Duodenal mucosa (tissue), 2 donors: ENCODE data around the gene NOVA1.

Experiments
- H3K27ac ChIP-seq: one replicate; pipeline ENCODE4 v1.7.0; 2013; ENCODE audit warnings: low read depth, low read length
- H3K27me3 ChIP-seq, 2 donors: one replicate each; pipeline ENCODE4 v1.7.0; 2013; ENCODE audit warnings: low read length in 2 of 2, control low read depth in 1 of 2; ENCODE audit not compliant: insufficient read depth in 2 of 2, control insufficient read depth in 1 of 2
- H3K36me3 ChIP-seq, 2 donors: one replicate each; pipeline ENCODE4 v1.7.0; 2013; ENCODE audit warnings: low read length in 2 of 2, control low read depth in 1 of 2; ENCODE audit not compliant: insufficient read depth in 2 of 2, control insufficient read depth in 1 of 2
- H3K4me1 ChIP-seq, 2 donors: one replicate each; pipeline ENCODE4 v1.7.0; 2013; ENCODE audit warnings: low read length in 2 of 2, control low read depth in 1 of 2; ENCODE audit not compliant: insufficient read depth in 2 of 2, control insufficient read depth in 1 of 2
- H3K4me3 ChIP-seq, 2 donors: one replicate each; pipeline ENCODE4 v1.7.0; 2013; ENCODE audit warnings: low read length in 2 of 2, low read depth in 1 of 2
- H3K9ac ChIP-seq, 2 donors: one replicate each; pipeline ENCODE4 v1.7.0; 2013; ENCODE audit warnings: low read length in 2 of 2, low read depth in 1 of 2
- H3K9me3 ChIP-seq, 2 donors: one replicate each; pipeline ENCODE4 v1.7.0; 2013; ENCODE audit warnings: low read length in 2 of 2, control low read depth in 1 of 2; ENCODE audit not compliant: control insufficient read depth in 1 of 2

Gene NOVA1

DNA sequence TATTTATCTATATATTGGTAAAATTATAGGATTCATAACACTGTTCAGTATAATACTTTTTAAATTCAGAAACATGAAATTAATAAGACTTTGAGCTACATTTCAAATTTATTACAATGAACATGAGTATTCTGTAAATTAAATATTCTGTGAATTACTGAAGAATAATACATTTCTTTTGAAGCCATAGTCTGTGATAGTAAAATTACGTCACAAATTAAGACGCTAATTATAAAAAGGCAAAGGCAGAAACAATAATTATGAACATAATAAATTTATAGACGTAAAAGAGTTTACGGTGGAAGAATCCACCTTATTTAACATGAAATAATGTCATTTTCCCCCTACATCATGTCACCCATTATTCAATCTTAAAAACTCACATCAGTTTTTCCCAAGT is 118.9 kb downstream of the NOVA1 start:
- Histone ChIP-seq H3K36me3 (no peaks in the 10 kb centered on the region), H3K27me3 (no peaks in the 10 kb centered on the region), H3K4me1 (no peaks in the 10 kb centered on the region), H3K27ac (no peak overlapping the region), H3K4me3 (no peak overlapping the region), H3K9ac (no peak overlapping the region), H3K9me3 (no peaks in the 10 kb centered on the region)

DNA sequence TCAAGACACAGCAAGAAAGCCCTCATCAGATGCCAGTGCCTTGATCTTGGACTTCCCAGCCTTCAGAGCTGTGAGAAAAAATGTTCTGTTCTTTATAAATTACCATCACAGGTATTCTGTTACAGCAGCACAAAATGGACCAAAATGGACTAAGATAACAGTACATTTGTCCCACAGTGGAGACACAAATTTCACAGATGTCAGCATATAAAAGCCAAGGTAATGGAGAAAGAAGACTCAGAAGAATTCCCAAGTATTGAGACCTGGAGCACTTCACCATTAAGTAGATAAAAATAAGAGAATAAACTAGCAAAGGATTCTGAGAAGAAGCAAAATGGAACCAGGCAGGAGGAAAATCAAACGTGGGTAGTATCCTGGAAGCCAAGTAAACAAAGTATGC is 131.0 kb downstream of the NOVA1 start:
- no peaks in the 10 kb centered on the region for H3K36me3 ChIP-seq
- no peak overlapping the region for H3K9ac ChIP-seq
- no peaks in the 10 kb centered on the region for H3K27me3 ChIP-seq
- no peaks in the 10 kb centered on the region for H3K9me3 ChIP-seq
- no peak overlapping the region for H3K4me3 ChIP-seq
- no peaks in the 10 kb centered on the region for H3K4me1 ChIP-seq
- no peak overlapping the region for H3K27ac ChIP-seq

DNA sequence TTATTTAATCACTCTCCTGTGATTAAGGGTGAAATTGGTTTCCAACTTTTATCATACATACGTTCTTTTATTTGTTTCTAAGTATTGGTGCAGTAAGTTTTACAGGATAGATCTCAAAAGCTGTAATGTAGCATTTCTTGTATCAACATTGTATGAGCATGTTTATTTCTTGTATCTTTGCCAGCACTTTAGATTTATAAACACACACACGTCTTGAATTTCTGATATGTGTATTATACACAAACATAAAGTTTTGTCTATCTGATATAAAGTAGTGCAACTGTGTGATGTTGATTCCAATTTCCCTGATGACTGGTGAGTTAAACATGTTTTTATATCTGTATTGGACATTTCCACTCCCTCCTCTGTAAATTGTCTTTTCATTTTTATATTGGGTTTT is 134.7 kb downstream of the NOVA1 start:
- Histone ChIP-seq H3K9me3 (no peaks in the 10 kb centered on the region), H3K27me3 (no peaks in the 10 kb centered on the region), H3K4me3 (no peak overlapping the region), H3K36me3 (no peaks in the 10 kb centered on the region), H3K9ac (no peak overlapping the region), H3K4me1 (no peaks in the 10 kb centered on the region), H3K27ac (no peak overlapping the region)

DNA sequence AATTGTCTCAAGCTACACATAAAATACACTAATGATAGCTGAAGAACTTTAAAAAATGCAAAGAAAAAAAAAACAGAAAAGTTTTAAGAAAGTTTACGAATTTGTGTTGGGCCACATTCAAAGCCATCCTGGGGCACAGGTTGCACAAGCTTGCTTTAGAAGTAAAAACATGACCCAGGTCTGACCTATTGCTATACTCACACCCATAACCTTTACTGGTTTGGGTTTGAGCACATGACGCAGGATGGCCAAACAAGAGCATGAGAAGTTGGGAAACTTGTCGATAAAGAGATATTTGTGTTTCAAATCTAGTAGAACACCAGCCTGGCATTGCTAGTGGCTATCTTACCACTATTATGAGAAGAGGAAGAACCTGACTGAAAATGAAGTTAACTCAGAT is 143.7 kb downstream of the NOVA1 start:
- Histone ChIP-seq H3K4me1 (no peaks in the 10 kb centered on the region), H3K27me3 (no peaks in the 10 kb centered on the region), H3K9ac (no peak overlapping the region), H3K9me3 (no peaks in the 10 kb centered on the region), H3K4me3 (no peak overlapping the region), H3K27ac (no peak overlapping the region), H3K36me3 (no peaks in the 10 kb centered on the region)

DNA sequence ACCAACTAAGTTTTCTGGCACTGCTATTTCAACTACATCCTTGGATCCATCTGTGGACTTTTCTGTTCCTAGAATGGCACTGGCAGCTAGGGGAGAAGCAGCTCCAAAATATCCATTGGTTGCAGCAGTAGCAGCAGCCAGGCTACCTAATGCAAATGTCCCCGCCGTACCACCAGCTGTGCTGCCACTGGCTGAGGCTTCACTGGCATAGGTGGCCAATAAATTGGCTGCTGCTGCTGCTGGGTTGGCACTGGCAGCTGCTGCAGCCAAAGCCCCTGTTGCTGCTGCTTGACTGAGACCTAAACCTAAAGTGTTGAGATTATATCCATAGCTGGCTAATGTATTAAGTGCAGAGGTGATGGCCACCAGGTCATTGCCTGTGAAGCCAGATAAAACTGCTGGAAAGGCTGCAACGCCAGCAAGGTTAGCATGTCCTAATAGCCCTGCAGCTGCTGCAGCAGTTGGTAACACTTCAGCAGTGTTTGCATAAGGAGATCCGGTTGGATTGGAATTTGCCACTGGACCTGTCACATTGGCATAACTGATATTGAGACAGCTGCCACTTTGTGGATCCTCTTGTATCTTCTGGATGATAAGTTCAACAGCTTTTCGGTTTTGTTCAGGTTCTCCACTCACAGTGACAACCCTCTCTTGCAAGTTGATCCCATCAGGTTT is 149.5 kb downstream of the NOVA1 start:
- Histone ChIP-seq H3K27me3 (no peaks in the 10 kb centered on the region), H3K36me3 (no peaks in the 10 kb centered on the region), H3K9me3 (no peaks in the 10 kb centered on the region), H3K4me1 (no peaks in the 10 kb centered on the region), H3K9ac (no peak overlapping the region), H3K4me3 (no peak overlapping the region), H3K27ac (no peak overlapping the region)

DNA sequence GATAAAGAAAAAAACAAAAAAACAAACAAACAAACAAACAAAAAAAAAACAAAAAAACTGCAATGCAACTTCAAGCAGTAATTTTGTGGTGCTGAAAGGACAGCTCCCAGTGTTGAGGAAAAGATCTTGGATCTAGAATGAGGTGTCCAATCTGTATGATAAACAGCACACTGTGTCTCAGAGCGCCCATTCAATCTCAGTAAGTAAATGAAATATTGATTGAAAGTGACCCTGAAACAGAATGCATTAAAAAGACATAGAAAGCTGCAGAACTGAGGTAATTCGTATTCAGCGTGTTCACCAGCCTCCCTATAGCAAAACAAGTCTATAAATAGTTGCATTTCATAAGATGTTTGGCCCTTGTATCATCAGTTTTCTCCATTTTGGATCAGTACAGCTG is 153.0 kb downstream of the NOVA1 start:
- Histone ChIP-seq H3K9me3 (no peaks in the 10 kb centered on the region), H3K27me3 (no peaks in the 10 kb centered on the region), H3K4me1 (no peaks in the 10 kb centered on the region), H3K4me3 (no peak overlapping the region), H3K9ac (no peak overlapping the region), H3K27ac (no peak overlapping the region), H3K36me3 (no peaks in the 10 kb centered on the region)

DNA sequence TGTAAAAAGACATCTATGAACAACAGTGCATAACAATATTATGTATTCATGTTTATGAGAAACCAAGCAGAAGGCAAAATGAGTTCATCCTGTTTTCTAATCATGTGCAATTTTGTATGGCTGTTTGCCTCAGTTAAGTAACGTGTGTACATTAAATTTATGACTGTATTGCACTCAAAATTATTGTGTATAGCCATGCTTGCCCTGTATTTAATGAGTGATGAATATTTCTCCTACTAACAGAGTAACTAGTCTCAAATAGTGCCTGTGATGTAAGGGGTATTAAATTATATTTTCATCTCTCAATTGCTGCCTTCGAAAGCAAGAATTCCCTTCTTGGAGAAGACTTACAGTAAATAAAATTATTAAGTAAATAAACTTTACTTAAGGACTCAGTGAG is 154.2 kb downstream of the NOVA1 start:
- H3K27me3 ChIP-seq: no peaks in the 10 kb centered on the region

DNA sequence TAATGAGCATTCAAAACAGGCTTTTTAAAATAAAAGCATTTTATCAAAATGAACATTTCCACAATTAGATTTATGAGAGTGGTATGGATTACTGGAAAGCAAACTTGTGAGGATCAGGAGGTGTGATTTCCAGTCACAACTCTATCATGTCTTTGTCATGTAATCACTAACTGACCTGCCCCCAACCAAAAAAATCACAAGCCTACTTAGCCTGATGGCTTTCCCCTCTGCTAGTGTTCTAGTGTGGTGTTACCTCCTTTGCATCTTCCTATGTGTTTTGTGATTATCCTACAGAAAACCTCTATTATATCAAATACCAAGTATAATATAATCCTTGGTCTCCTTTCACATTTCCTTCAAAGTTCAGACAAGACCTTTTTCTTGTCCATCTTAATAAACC is 168.6 kb downstream of the NOVA1 start:
- Histone ChIP-seq H3K27me3 (no peaks in the 10 kb centered on the region), H3K4me3 (no peak overlapping the region), H3K27ac (no peak overlapping the region), H3K4me1 (no peaks in the 10 kb centered on the region), H3K9ac (no peak overlapping the region), H3K36me3 (no peaks in the 10 kb centered on the region), H3K9me3 (no peaks in the 10 kb centered on the region)

More for the DNA sequence above, 154.2 kb downstream of the NOVA1 start:
- Histone ChIP-seq H3K4me1 (no peaks in the 10 kb centered on the region), H3K9ac (no peak overlapping the region), H3K9me3 (no peaks in the 10 kb centered on the region), H3K27ac (no peak overlapping the region), H3K36me3 (no peaks in the 10 kb centered on the region), H3K4me3 (no peak overlapping the region)

DNA sequence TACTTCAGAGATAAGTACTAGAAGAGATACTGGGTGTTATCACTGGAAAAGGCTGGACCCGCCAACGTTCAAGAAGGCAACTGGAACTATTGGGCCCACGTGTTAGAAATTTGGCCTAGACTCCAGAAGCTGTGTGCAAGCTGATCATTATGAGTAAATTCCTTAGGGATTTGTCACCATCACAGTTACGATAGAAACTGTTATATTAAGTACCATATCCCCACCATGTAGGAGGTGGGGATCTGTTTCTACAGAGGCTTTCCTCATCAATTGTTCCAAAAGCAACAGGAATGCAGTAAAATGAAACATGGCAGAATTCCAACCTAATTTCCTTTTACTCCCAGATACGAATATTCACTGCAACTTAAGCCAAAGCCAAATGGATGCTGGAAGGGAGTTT is 170.7 kb downstream of the NOVA1 start:
- H3K4me1 ChIP-seq: no peaks in the 10 kb centered on the region
- no peaks in the 10 kb centered on the region for H3K36me3 ChIP-seq
- H3K9me3 ChIP-seq: no peaks in the 10 kb centered on the region
- H3K4me3 ChIP-seq: no peak overlapping the region
- no peaks in the 10 kb centered on the region for H3K27me3 ChIP-seq
- H3K27ac ChIP-seq: no peak overlapping the region
- no peak overlapping the region for H3K9ac ChIP-seq

DNA sequence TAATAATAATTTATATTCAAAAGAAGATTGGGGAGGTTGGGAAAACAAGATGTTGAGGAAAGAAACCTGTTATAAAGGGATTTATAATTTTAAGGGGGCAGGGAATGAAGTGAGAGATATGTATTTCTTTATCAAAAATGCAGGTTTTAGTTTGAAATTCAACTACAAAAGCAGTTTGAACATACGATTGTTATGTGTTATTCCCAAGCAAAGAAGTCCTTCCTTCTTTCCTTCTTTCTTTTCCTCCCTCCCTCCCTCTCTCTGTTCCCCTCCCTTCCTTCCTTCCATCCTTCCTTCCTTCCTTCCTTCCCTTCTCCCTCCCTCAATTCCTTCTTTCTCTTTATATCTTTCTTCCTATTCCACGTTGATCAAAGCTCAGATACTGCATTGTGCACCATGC is 173.3 kb downstream of the NOVA1 start:
- Histone ChIP-seq H3K9me3 (no peaks in the 10 kb centered on the region), H3K9ac (no peak overlapping the region), H3K36me3 (no peaks in the 10 kb centered on the region), H3K4me3 (no peak overlapping the region), H3K27me3 (no peaks in the 10 kb centered on the region), H3K27ac (no peak overlapping the region), H3K4me1 (no peaks in the 10 kb centered on the region)

DNA sequence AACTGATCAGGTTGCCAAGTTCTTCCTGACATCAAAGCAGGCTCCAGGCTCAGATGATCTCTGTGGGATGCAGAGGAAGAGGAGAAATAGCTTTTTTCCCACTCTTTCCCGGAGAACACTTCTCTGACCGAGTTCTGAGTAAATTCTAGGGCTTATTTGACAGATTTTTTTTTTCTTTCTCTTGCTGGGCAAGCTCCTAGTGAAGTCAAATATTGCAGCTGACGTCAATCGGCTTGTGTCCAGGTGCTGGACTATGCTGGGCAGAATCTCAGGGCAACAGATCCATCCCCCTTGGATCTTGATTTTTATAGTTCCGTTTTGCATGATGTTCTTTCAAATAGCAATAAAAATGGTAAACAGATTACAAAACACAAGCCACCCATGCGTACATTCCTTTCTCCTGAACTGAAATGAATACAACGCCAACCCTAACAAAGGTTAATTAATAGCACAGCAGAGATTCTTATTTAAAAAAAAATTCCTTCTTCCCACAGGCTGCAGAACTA is 182.2 kb downstream of the NOVA1 start:
- Histone ChIP-seq H3K36me3 (no peaks in the 10 kb centered on the region), H3K9me3 (no peaks in the 10 kb centered on the region), H3K4me3 (no peak overlapping the region), H3K27ac (no peak overlapping the region), H3K4me1 (no peaks in the 10 kb centered on the region), H3K9ac (no peak overlapping the region), H3K27me3 (no peaks in the 10 kb centered on the region)
